ENCODE measurements around the gene ALDH5A1.

DNA sequence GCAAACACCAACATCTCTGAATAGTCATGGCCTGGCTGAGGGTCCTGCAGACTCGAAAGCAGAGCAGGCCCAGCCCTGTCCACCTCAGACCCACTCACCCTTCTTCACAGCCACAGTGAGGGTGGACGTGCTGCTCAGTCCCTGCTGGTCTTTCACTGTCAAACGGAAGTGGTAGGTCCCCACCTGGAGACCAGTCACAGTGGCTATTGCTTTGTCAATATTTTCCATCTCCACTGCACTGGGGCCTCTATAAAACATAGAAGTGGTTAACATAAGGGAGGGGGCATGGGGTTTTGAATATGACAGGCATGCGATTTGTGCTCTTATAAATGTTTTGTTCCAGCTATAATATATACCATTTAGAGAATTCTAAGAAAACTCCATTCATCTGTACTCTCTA, 73.9 kb downstream of the ALDH5A1 start:
- TF ChIP-seq SUZ12 (IDR thresholded peaks at IDR 0.05; ENCODE audit: extremely low read depth, insufficient read depth, insufficient read length) (no peak), YY1 (IDR thresholded peaks at IDR 0.05; ENCODE audit: insufficient read depth, insufficient read length) (no peak)

All from NT2/D1 (cell line).